ENCODE measurements around the gene BCL10.

Gene BCL10

DNA sequence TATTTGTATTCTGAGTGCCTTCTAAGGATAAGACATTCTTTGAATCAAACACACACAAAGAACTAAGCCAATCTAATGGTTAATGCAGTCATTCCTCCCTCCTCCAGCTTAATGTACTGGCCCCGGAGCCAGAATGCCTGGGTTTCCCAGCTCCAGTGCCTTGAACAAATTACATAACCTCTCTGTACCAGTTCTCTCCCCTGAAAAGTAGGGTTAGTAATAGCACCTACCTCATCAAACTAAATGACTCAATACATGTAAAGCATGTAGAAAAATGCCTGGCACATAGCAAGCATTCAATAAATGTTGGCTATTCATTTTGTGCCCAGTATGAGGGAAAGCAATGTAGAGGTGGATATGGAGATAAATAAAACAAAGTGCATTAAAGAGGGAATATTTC lies 31.0 kb downstream of the BCL10 start:
- TF ChIP-seq TEAD4 (IDR thresholded peaks at IDR 0.05) (no peak), TCF12 (IDR thresholded peaks at IDR 0.05; ENCODE audit: low read depth) (no peak)

DNA sequence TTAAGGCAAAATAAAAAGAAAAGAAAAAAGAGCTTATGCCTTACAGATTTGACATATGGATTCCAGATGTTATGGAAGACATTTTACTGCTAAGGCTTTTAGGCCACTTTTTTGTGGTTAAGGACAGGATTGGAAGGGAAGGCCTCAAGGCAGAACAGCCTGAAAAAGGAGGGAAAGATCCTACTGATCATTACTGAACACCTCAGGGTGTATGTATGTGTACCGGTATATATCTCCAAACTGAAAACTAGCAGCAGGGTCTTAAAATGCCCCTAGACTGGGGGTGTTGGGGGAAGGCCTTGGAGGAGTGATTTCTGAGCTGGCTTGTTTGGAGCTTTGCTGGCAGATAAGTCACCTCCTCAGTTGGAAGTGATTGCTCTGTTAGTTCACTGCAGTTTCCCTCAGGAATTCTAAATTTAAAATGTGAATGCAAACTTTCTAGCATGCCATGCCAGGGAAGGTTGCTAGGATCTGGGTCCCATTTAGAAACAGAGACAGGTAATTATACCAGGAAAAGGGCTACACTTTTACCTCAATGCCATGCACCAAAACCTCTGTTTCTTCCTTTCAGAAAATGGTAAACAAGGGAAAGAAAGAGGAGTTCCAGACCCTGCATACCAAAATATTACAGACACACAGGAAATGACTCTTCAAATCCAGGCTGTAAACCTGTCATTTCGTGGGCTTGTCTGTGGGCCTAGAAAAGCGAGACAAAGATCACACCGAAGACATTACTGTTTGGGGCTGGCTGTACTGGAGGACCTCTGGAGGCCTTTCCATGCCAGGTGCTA lies 32.0 kb downstream of the BCL10 start:
- no peak for TF ChIP-seq CEBPB (IDR thresholded peaks at IDR 0.05)
- no peak for TF ChIP-seq EP300 (IDR thresholded peaks at IDR 0.05; ENCODE audit: borderline replicate concordance)
- no peak for TF ChIP-seq NFIC (IDR thresholded peaks at IDR 0.05)
- no peak for TF ChIP-seq FOXM1 (IDR thresholded peaks at IDR 0.05; ENCODE audit: borderline replicate concordance, low read depth)
- TF ChIP-seq CREB1 (IDR thresholded peaks at IDR 0.05; ENCODE audit: low read depth): no peak
- TF ChIP-seq, protein P1, sequence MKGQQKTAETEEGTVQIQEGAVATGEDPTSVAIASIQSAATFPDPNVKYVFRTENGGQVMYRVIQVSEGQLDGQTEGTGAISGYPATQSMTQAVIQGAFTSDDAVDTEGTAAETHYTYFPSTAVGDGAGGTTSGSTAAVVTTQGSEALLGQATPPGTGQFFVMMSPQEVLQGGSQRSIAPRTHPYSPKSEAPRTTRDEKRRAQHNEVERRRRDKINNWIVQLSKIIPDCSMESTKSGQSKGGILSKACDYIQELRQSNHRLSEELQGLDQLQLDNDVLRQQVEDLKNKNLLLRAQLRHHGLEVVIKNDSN (IDR thresholded peaks at IDR 0.05): no peak
- TF ChIP-seq TEAD4 (IDR thresholded peaks at IDR 0.05): no peak
- TF ChIP-seq TCF12 (IDR thresholded peaks at IDR 0.05; ENCODE audit: low read depth): no peak
- TF ChIP-seq EGR1 (IDR thresholded peaks at IDR 0.05): no peak
- no peak for TF ChIP-seq TAF1 (IDR thresholded peaks at IDR 0.05; ENCODE audit: low read depth)
- TF ChIP-seq, protein P2, sequence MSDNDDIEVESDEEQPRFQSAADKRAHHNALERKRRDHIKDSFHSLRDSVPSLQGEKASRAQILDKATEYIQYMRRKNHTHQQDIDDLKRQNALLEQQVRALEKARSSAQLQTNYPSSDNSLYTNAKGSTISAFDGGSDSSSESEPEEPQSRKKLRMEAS (IDR thresholded peaks at IDR 0.05): no peak
- no peak for TF ChIP-seq ZBTB7A (IDR thresholded peaks at IDR 0.05; ENCODE audit: low read depth)
- no peak for TF ChIP-seq RAD21 (IDR thresholded peaks at IDR 0.05; ENCODE audit: low read depth)
- TF ChIP-seq, protein P3, sequence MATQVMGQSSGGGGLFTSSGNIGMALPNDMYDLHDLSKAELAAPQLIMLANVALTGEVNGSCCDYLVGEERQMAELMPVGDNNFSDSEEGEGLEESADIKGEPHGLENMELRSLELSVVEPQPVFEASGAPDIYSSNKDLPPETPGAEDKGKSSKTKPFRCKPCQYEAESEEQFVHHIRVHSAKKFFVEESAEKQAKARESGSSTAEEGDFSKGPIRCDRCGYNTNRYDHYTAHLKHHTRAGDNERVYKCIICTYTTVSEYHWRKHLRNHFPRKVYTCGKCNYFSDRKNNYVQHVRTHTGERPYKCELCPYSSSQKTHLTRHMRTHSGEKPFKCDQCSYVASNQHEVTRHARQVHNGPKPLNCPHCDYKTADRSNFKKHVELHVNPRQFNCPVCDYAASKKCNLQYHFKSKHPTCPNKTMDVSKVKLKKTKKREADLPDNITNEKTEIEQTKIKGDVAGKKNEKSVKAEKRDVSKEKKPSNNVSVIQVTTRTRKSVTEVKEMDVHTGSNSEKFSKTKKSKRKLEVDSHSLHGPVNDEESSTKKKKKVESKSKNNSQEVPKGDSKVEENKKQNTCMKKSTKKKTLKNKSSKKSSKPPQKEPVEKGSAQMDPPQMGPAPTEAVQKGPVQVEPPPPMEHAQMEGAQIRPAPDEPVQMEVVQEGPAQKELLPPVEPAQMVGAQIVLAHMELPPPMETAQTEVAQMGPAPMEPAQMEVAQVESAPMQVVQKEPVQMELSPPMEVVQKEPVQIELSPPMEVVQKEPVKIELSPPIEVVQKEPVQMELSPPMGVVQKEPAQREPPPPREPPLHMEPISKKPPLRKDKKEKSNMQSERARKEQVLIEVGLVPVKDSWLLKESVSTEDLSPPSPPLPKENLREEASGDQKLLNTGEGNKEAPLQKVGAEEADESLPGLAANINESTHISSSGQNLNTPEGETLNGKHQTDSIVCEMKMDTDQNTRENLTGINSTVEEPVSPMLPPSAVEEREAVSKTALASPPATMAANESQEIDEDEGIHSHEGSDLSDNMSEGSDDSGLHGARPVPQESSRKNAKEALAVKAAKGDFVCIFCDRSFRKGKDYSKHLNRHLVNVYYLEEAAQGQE (IDR thresholded peaks at IDR 0.05; ENCODE audit: low read depth): no peak
- no peak for TF ChIP-seq YY1 (IDR thresholded peaks at IDR 0.05; ENCODE audit: low read depth)

DNA sequence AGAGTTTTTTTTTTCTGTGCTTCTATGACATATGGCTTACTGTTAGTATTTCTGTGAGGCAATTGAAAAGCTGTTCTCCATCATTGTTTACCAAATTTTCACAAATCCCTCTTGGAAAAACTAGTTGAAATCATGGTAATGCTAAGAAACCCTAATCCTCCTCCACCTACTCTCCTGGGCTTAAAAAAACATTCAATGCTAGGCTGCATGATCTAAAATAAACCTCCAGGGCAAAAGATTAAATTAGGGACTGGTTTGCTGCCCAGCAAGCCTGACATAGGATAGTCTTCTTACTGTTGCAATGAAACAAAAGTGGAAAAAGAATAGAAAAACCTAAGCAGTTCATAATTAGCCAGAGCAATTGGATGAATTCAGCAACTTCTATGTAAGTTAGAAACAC lies 33.1 kb downstream of the BCL10 start:
- TF ChIP-seq TCF12 (IDR thresholded peaks at IDR 0.05; ENCODE audit: low read depth): no peak
- no peak for TF ChIP-seq RAD21 (IDR thresholded peaks at IDR 0.05; ENCODE audit: low read depth)
- TF ChIP-seq, protein P1 (IDR thresholded peaks at IDR 0.05): no peak
- no peak for TF ChIP-seq TEAD4 (IDR thresholded peaks at IDR 0.05)
- no peak for TF ChIP-seq EP300 (IDR thresholded peaks at IDR 0.05; ENCODE audit: borderline replicate concordance)
- no peak for TF ChIP-seq CEBPB (IDR thresholded peaks at IDR 0.05)
- TF ChIP-seq FOXM1 (IDR thresholded peaks at IDR 0.05; ENCODE audit: borderline replicate concordance, low read depth): no peak
- no peak for TF ChIP-seq NFIC (IDR thresholded peaks at IDR 0.05)
- no peak for TF ChIP-seq CREB1 (IDR thresholded peaks at IDR 0.05; ENCODE audit: low read depth)

DNA sequence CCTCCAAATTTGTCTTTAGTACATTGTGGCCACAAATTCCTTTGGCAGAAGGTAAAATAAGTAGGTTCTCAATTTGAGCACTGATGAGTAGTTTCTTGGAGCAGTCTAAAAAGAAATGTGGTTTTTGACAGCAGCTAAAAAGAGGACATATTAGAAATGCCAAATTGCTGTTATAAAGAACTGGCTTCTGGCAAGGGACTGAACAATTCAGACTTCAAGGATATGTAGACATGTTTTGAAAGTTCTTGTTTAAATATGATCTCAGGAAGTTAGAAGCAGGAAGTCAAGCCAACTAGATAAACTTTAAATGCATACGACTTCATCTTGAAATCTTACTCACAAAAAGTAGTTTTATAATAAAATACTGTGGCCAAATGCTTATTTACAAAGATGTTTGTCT lies 35.8 kb downstream of the BCL10 start:
- TF ChIP-seq, protein P1 (IDR thresholded peaks at IDR 0.05): no peak
- TF ChIP-seq CREB1 (IDR thresholded peaks at IDR 0.05; ENCODE audit: low read depth): no peak
- no peak for TF ChIP-seq TAF1 (IDR thresholded peaks at IDR 0.05; ENCODE audit: low read depth)
- TF ChIP-seq ZBTB7A (IDR thresholded peaks at IDR 0.05; ENCODE audit: low read depth): no peak
- no peak for TF ChIP-seq NFIC (IDR thresholded peaks at IDR 0.05)
- no peak for TF ChIP-seq YY1 (IDR thresholded peaks at IDR 0.05; ENCODE audit: low read depth)
- TF ChIP-seq FOXM1 (IDR thresholded peaks at IDR 0.05; ENCODE audit: borderline replicate concordance, low read depth): no peak
- TF ChIP-seq EGR1 (IDR thresholded peaks at IDR 0.05): no peak
- TF ChIP-seq, protein P2 (IDR thresholded peaks at IDR 0.05): no peak
- TF ChIP-seq, protein P3 (IDR thresholded peaks at IDR 0.05; ENCODE audit: low read depth): no peak
- TF ChIP-seq RAD21 (IDR thresholded peaks at IDR 0.05; ENCODE audit: low read depth): no peak
- no peak for TF ChIP-seq EP300 (IDR thresholded peaks at IDR 0.05; ENCODE audit: borderline replicate concordance)
- no peak for TF ChIP-seq CEBPB (IDR thresholded peaks at IDR 0.05)
- no peak for TF ChIP-seq TCF12 (IDR thresholded peaks at IDR 0.05; ENCODE audit: low read depth)

DNA sequence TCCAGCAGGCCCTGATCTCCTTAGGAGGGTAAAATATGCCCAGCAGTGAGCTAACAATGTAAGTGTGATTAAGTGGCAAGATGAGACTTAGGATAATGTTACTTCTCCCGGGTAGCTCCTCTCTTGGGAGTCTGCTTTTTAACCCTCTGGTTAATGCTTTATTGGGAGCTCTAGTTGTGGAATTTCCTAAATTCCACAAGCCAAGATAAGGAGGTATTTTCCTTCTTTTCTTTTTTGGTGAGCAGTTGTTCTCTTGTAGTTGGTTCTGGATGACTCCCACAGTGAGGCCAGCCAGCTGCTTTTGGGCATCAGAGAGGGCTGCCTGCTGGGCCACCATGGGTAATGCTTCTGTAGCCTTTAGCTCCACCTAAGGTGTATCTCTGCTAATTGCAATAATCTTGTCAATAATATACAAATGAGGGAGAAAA lies 36.2 kb downstream of the BCL10 start:
- TF ChIP-seq, protein P2 (IDR thresholded peaks at IDR 0.05): no peak
- no peak for TF ChIP-seq TEAD4 (IDR thresholded peaks at IDR 0.05)
- peak; percentile 83 for TF ChIP-seq RAD21 (IDR thresholded peaks at IDR 0.05; ENCODE audit: low read depth)
- TF ChIP-seq NFIC (IDR thresholded peaks at IDR 0.05): no peak
